ENCODE measurements around the gene FGGY. TPM values are rescaled to one million over a fixed set of nuclear protein-coding genes. Genes with fewer than 3 reads are reported as not detected.

The FGGY gene
- total RNA-seq, 2 donors from 2014 or later: 14.1 to 14.8 TPM

- no peak overlapping the region for H3K27ac ChIP-seq (ENCODE audit: low read depth, low read length)
- no peak overlapping the region for H3K4me3 Mint-ChIP-seq
These were observed 300.1 kb downstream of the FGGY start for GRCh38 chr1:59596956-59597355.

GRCh38 chr1:59597420-59598119 is 300.7 kb downstream of the FGGY start:
- H3K9me3 Mint-ChIP-seq: no peaks in the 10 kb centered on the region
- no peaks in the 10 kb centered on the region for H3K36me3 Mint-ChIP-seq (ENCODE audit: low read depth)
- Histone ChIP-seq H3K27me3 (ENCODE audit: control insufficient read depth, insufficient read depth, low read length, poor library complexity, severe bottlenecking) (no peaks in the 10 kb centered on the region), H3K36me3 (ENCODE audit: control insufficient read depth, insufficient read depth, low read length) (no peaks in the 10 kb centered on the region), H3K4me3 (ENCODE audit: low read length) (no peak overlapping the region), H3K4me1 (ENCODE audit: control insufficient read depth, insufficient read depth, low read length) (no peaks in the 10 kb centered on the region), H3K9ac (ENCODE audit: extremely low read depth, low read length, poor library complexity, severe bottlenecking) (no peak overlapping the region), H3K9me3 (ENCODE audit: control insufficient read depth, low read length) (no peaks in the 10 kb centered on the region), H3K27ac (ENCODE audit: low read depth, low read length) (no peak overlapping the region)
- TF ChIP-seq CTCF (conservative IDR thresholded peaks at IDR 0.05): no peak
- no peak for DNase-seq
- H3K27me3 Mint-ChIP-seq (ENCODE audit: insufficient read depth): no peaks in the 10 kb centered on the region
- H3K4me1 Mint-ChIP-seq: peaks cover 16% of the 10 kb centered on the region
- H3K27ac Mint-ChIP-seq: no peak overlapping the region
- no peak overlapping the region for H3K4me3 Mint-ChIP-seq
- WGBS, 2 experiments (ENCODE audit: insufficient coverage in 1 of 2, insufficient read length in 1 of 2): 92 to 97% methylated on average over 4 to 8 of the region's 8 CpGs

More at GRCh38 chr1:59596956-59597355, 300.1 kb downstream of the FGGY start:
- DNase-seq: no peak
- Histone ChIP-seq H3K9ac (ENCODE audit: extremely low read depth, low read length, poor library complexity, severe bottlenecking) (no peak overlapping the region), H3K4me3 (ENCODE audit: low read length) (no peak overlapping the region), H3K36me3 (ENCODE audit: control insufficient read depth, insufficient read depth, low read length) (no peaks in the 10 kb centered on the region), H3K27me3 (ENCODE audit: control insufficient read depth, insufficient read depth, low read length, poor library complexity, severe bottlenecking) (no peaks in the 10 kb centered on the region), H3K9me3 (ENCODE audit: control insufficient read depth, low read length) (no peaks in the 10 kb centered on the region), H3K4me1 (ENCODE audit: control insufficient read depth, insufficient read depth, low read length) (no peaks in the 10 kb centered on the region)
- no peak for TF ChIP-seq CTCF (conservative IDR thresholded peaks at IDR 0.05)
- Mint-ChIP-seq H3K36me3 (ENCODE audit: low read depth) (no peaks in the 10 kb centered on the region), H3K4me1 (peaks cover 16% of the 10 kb centered on the region), H3K27me3 (ENCODE audit: insufficient read depth) (no peaks in the 10 kb centered on the region), H3K9me3 (no peaks in the 10 kb centered on the region), H3K27ac (peak overlapping the region; percentile 80)
- WGBS, 2 experiments (ENCODE audit: insufficient coverage in 1 of 2, insufficient read length in 1 of 2): 80 to 97% methylated on average over 1 of the region's 1 CpG

GRCh38 chr1:59598120-59598440 is 301.2 kb downstream of the FGGY start:
- no peak for DNase-seq
- Mint-ChIP-seq H3K27me3 (ENCODE audit: insufficient read depth) (no peaks in the 10 kb centered on the region), H3K4me1 (peaks cover 16% of the 10 kb centered on the region), H3K9me3 (no peaks in the 10 kb centered on the region), H3K27ac (no peak overlapping the region), H3K36me3 (ENCODE audit: low read depth) (no peaks in the 10 kb centered on the region), H3K4me3 (no peak overlapping the region)
- Histone ChIP-seq H3K36me3 (ENCODE audit: control insufficient read depth, insufficient read depth, low read length) (no peaks in the 10 kb centered on the region), H3K9me3 (ENCODE audit: control insufficient read depth, low read length) (no peaks in the 10 kb centered on the region), H3K27me3 (ENCODE audit: control insufficient read depth, insufficient read depth, low read length, poor library complexity, severe bottlenecking) (no peaks in the 10 kb centered on the region), H3K27ac (ENCODE audit: low read depth, low read length) (no peak overlapping the region), H3K9ac (ENCODE audit: extremely low read depth, low read length, poor library complexity, severe bottlenecking) (no peak overlapping the region), H3K4me1 (ENCODE audit: control insufficient read depth, insufficient read depth, low read length) (no peaks in the 10 kb centered on the region), H3K4me3 (ENCODE audit: low read length) (no peak overlapping the region)
- TF ChIP-seq CTCF (conservative IDR thresholded peaks at IDR 0.05): no peak

All from endodermal cell (in vitro differentiated cells).